Gastrocnemius medialis (tissue), 4 donors: ENCODE results near the gene XPO5.

Source experiments
- POLR2A ChIP-seq, 2 donors: fragments of 450-650 bp; IDR thresholded peaks; one replicate each; pipeline ENCODE4 v1.6.1; 2017; ENCODE audit warnings: antibody characterized with exemption in 2 of 2, mild to moderate bottlenecking in 2 of 2, moderate library complexity in 2 of 2
- TF ChIP-seq, protein P1 (sequence below), 5 experiments: fragments of 450-650 bp in 3 of 5; fragments of 200-600 bp in 2 of 5; sonication (generic) in 2 of 5; IDR thresholded peaks in 4 of 5; conservative IDR thresholded peaks in 1 of 5; 1 replicate in 4 of 5; 2 replicates in 1 of 5; pipeline ENCODE4 v1.5.1; 2016 to 2019; ENCODE audit warnings: antibody characterized with exemption in 5 of 5, mild to moderate bottlenecking in 3 of 5, moderate library complexity in 3 of 5

- TF ChIP-seq, protein P1, sequence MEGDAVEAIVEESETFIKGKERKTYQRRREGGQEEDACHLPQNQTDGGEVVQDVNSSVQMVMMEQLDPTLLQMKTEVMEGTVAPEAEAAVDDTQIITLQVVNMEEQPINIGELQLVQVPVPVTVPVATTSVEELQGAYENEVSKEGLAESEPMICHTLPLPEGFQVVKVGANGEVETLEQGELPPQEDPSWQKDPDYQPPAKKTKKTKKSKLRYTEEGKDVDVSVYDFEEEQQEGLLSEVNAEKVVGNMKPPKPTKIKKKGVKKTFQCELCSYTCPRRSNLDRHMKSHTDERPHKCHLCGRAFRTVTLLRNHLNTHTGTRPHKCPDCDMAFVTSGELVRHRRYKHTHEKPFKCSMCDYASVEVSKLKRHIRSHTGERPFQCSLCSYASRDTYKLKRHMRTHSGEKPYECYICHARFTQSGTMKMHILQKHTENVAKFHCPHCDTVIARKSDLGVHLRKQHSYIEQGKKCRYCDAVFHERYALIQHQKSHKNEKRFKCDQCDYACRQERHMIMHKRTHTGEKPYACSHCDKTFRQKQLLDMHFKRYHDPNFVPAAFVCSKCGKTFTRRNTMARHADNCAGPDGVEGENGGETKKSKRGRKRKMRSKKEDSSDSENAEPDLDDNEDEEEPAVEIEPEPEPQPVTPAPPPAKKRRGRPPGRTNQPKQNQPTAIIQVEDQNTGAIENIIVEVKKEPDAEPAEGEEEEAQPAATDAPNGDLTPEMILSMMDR (IDR thresholded peaks at IDR 0.05 in 4 of 5, conservative IDR thresholded peaks at IDR 0.05 in 1 of 5) = no peak
- TF ChIP-seq POLR2A (IDR thresholded peaks at IDR 0.05) = peak; percentile 70 to 74
Measured at GRCh38 chr6:43516697-43517504, 58.9 kb downstream of the XPO5 start, which contains the start of the genes POLR1C and YIPF3.
